Measurements from ENCODE around the gene TAOK3. TPM values are rescaled to one million over a fixed set of nuclear protein-coding genes. Genes with fewer than 3 reads are reported as not detected.

The TAOK3 gene
- total RNA-seq, 2 donors from 2014 or later: 33.4 to 40.6 TPM

DNA sequence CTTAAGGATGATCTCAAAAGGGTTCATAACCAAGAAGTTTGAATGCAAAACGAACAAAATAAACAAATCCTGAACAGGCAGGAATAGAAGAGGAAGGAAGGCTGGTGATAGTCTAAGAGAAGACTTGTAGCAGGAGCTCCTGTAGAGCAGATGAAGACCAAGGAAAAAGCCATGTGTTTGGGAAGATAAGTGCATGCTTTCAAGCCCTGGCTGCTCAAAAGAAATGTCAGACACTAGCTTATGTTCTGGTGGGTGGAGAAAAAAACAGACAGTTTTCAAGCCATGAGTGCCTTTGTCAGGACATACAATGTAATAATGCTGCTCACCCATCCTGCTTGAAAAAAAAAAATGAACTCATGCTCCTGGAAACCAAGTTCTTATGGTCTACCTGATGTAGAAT, 27.4 kb downstream of the TAOK3 start:
- Histone ChIP-seq H3K36me3 (ENCODE audit: control insufficient read depth, insufficient read depth, low read length) (no peaks in the 10 kb centered on the region), H3K9ac (ENCODE audit: extremely low read depth, low read length, poor library complexity, severe bottlenecking) (no peak overlapping the region), H3K27ac (ENCODE audit: low read depth, low read length) (no peak overlapping the region), H3K4me1 (ENCODE audit: control insufficient read depth, insufficient read depth, low read length) (peaks cover 13% of the 10 kb centered on the region), H3K4me3 (ENCODE audit: low read length) (peak overlapping the region; percentile 66), H3K27me3 (ENCODE audit: control insufficient read depth, insufficient read depth, low read length, poor library complexity, severe bottlenecking) (no peaks in the 10 kb centered on the region), H3K9me3 (ENCODE audit: control insufficient read depth, low read length) (no peaks in the 10 kb centered on the region)
- Mint-ChIP-seq H3K36me3 (ENCODE audit: low read depth) (no peaks in the 10 kb centered on the region), H3K4me1 (peaks cover 36% of the 10 kb centered on the region), H3K9me3 (no peaks in the 10 kb centered on the region), H3K27me3 (ENCODE audit: insufficient read depth) (no peaks in the 10 kb centered on the region), H3K4me3 (peak overlapping the region; percentile 6), H3K27ac (peak overlapping the region; percentile 38)
- WGBS, 2 experiments (ENCODE audit: insufficient coverage in 1 of 2, insufficient read length in 1 of 2): 85 to 88% methylated on average over 1 of the region's 1 CpG
- TF ChIP-seq, protein P1, sequence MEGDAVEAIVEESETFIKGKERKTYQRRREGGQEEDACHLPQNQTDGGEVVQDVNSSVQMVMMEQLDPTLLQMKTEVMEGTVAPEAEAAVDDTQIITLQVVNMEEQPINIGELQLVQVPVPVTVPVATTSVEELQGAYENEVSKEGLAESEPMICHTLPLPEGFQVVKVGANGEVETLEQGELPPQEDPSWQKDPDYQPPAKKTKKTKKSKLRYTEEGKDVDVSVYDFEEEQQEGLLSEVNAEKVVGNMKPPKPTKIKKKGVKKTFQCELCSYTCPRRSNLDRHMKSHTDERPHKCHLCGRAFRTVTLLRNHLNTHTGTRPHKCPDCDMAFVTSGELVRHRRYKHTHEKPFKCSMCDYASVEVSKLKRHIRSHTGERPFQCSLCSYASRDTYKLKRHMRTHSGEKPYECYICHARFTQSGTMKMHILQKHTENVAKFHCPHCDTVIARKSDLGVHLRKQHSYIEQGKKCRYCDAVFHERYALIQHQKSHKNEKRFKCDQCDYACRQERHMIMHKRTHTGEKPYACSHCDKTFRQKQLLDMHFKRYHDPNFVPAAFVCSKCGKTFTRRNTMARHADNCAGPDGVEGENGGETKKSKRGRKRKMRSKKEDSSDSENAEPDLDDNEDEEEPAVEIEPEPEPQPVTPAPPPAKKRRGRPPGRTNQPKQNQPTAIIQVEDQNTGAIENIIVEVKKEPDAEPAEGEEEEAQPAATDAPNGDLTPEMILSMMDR (conservative IDR thresholded peaks at IDR 0.05): no peak
- DNase-seq: no peak

- Histone ChIP-seq H3K27ac (ENCODE audit: low read depth, low read length) (no peak overlapping the region), H3K9ac (ENCODE audit: extremely low read depth, low read length, poor library complexity, severe bottlenecking) (no peak overlapping the region), H3K4me3 (ENCODE audit: low read length) (peak overlapping the region; percentile 66), H3K4me1 (ENCODE audit: control insufficient read depth, insufficient read depth, low read length) (peaks cover 13% of the 10 kb centered on the region), H3K9me3 (ENCODE audit: control insufficient read depth, low read length) (no peaks in the 10 kb centered on the region), H3K36me3 (ENCODE audit: control insufficient read depth, insufficient read depth, low read length) (no peaks in the 10 kb centered on the region), H3K27me3 (ENCODE audit: control insufficient read depth, insufficient read depth, low read length, poor library complexity, severe bottlenecking) (no peaks in the 10 kb centered on the region)
- no peaks in the 10 kb centered on the region for H3K9me3 Mint-ChIP-seq
- H3K27me3 Mint-ChIP-seq (ENCODE audit: insufficient read depth): no peaks in the 10 kb centered on the region
- H3K36me3 Mint-ChIP-seq (ENCODE audit: low read depth): no peaks in the 10 kb centered on the region
- H3K4me1 Mint-ChIP-seq: peaks cover 41% of the 10 kb centered on the region
- H3K4me3 Mint-ChIP-seq: peak overlapping the region; percentile 6
- DNase-seq: no peak
- TF ChIP-seq, protein P1 (conservative IDR thresholded peaks at IDR 0.05): no peak
- no peak overlapping the region for H3K27ac Mint-ChIP-seq
These were observed 27.9 kb downstream of the TAOK3 start for GRCh38 chr12:118344829-118345228.

DNA sequence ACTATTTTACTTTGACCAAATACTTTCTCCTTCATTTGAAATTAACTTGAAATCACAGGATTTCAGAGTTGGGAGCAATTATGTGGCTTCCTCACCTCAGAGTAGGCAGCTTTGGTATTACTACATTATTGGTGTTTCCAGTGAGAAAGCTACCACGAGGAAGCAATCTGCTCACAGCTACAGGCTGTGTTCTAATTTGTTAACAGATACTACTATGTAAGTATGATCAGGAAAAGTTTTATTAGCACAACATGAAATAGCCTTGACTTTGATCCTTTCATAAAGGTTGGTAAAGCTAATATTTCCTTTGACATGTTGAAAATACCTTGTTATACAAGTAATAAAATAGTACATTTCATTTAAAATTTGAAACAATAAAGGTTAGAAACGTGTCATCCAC, 30.6 kb downstream of the TAOK3 start:
- no peaks in the 10 kb centered on the region for H3K36me3 ChIP-seq (ENCODE audit: control insufficient read depth, insufficient read depth, low read length)
- TF ChIP-seq, protein P1 (conservative IDR thresholded peaks at IDR 0.05): no peak
- 67% methylated on average over 1 of the region's 2 CpGs; no CpG with 5 or more reads in 1 of the 2 experiments for WGBS, 2 experiments (ENCODE audit: insufficient coverage in 1 of 2, insufficient read length in 1 of 2)
- DNase-seq: no peak
- H3K27ac ChIP-seq (ENCODE audit: low read depth, low read length): no peak overlapping the region
- H3K9me3 ChIP-seq (ENCODE audit: control insufficient read depth, low read length): no peaks in the 10 kb centered on the region
- peaks cover 43% of the 10 kb centered on the region for H3K4me1 Mint-ChIP-seq
- H3K4me3 Mint-ChIP-seq: no peak overlapping the region
- H3K9ac ChIP-seq (ENCODE audit: extremely low read depth, low read length, poor library complexity, severe bottlenecking): no peak overlapping the region
- H3K27me3 Mint-ChIP-seq (ENCODE audit: insufficient read depth): no peaks in the 10 kb centered on the region
- no peaks in the 10 kb centered on the region for H3K9me3 Mint-ChIP-seq
- H3K4me1 ChIP-seq (ENCODE audit: control insufficient read depth, insufficient read depth, low read length): peaks cover 13% of the 10 kb centered on the region
- no peaks in the 10 kb centered on the region for H3K27me3 ChIP-seq (ENCODE audit: control insufficient read depth, insufficient read depth, low read length, poor library complexity, severe bottlenecking)
- peaks cover 1% of the 10 kb centered on the region for H3K36me3 Mint-ChIP-seq (ENCODE audit: low read depth)
- no peak overlapping the region for H3K27ac Mint-ChIP-seq
- no peak overlapping the region for H3K4me3 ChIP-seq (ENCODE audit: low read length)

All from endodermal cell (in vitro differentiated cells).